ENCODE data around the gene SOD3. TPM values are rescaled to one million over a fixed set of nuclear protein-coding genes. Genes with fewer than 3 reads are reported as not detected.

The SOD3 gene
- total RNA-seq, 1 donor from 2014 or later = 8.6 TPM

DNA sequence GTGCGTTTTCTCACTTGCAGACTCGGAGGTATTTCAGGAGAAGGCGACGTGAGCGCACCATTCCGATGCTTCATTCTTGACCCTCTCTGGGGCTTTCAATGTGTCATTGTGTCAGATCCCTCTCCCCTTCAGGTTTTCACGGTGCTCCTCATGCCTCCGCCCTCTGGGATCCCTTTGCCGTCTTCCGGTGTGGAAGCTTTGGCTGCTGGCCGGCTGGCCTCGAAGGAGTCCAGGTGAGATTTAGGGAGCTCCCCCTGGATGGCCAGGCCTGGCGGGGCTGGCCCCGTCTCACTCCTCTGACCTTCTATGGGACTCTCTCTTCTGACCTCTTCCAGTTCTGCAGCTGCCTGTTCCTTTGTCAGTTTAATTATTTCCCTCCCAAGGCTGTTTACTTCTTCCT, 12.9 kb downstream of the SOD3 start:
- no peak for TF ChIP-seq EZH2 (IDR thresholded peaks at IDR 0.05; ENCODE audit: insufficient read depth, low read length)
- TF ChIP-seq, protein P1, sequence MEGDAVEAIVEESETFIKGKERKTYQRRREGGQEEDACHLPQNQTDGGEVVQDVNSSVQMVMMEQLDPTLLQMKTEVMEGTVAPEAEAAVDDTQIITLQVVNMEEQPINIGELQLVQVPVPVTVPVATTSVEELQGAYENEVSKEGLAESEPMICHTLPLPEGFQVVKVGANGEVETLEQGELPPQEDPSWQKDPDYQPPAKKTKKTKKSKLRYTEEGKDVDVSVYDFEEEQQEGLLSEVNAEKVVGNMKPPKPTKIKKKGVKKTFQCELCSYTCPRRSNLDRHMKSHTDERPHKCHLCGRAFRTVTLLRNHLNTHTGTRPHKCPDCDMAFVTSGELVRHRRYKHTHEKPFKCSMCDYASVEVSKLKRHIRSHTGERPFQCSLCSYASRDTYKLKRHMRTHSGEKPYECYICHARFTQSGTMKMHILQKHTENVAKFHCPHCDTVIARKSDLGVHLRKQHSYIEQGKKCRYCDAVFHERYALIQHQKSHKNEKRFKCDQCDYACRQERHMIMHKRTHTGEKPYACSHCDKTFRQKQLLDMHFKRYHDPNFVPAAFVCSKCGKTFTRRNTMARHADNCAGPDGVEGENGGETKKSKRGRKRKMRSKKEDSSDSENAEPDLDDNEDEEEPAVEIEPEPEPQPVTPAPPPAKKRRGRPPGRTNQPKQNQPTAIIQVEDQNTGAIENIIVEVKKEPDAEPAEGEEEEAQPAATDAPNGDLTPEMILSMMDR (IDR thresholded peaks at IDR 0.05; ENCODE audit: insufficient read depth, low read depth, low read length) = no peak
- FAIRE-seq = no peak
- H3K4me2 ChIP-seq (ENCODE audit: low read length) = no peak overlapping the region
- H3K79me2 ChIP-seq (ENCODE audit: insufficient read depth, low read length) = no peaks in the 10 kb centered on the region
- H4K20me1 ChIP-seq (ENCODE audit: insufficient read depth, low read length) = no peaks in the 10 kb centered on the region
- no peak overlapping the region for H3K4me3 ChIP-seq (ENCODE audit: insufficient read depth, low read depth, low read length)
- peaks cover 11% of the 10 kb centered on the region for H3K27me3 Mint-ChIP-seq (ENCODE audit: low read depth, unreplicated experiment)
- H3K4me1 Mint-ChIP-seq (ENCODE audit: low read depth, unreplicated experiment) = peaks cover 7% of the 10 kb centered on the region
- H3K27me3 ChIP-seq (ENCODE audit: insufficient read depth, low read length) = no peaks in the 10 kb centered on the region
- no peak overlapping the region for H3K27ac Mint-ChIP-seq (ENCODE audit: unreplicated experiment)
- no peak overlapping the region for H3K9ac ChIP-seq (ENCODE audit: low read length)
- H3K36me3 Mint-ChIP-seq (ENCODE audit: low read depth, unreplicated experiment) = peaks cover 12% of the 10 kb centered on the region
- peaks cover 7% of the 10 kb centered on the region for H3K4me1 ChIP-seq (ENCODE audit: insufficient read depth, low read length)
- no peak overlapping the region for H3K27ac ChIP-seq (ENCODE audit: low read depth, low read length)
- H2AFZ ChIP-seq (ENCODE audit: low read depth, low read length) = no peak overlapping the region
- no peak for DNase-seq (ENCODE audit: low read depth)
- H3K9me3 ChIP-seq (ENCODE audit: insufficient read depth, low read depth, low read length) = no peaks in the 10 kb centered on the region
- H3K36me3 ChIP-seq (ENCODE audit: insufficient read depth, low read length) = no peaks in the 10 kb centered on the region
- H3K4me3 Mint-ChIP-seq (ENCODE audit: unreplicated experiment) = no peak overlapping the region
- H3K9me3 Mint-ChIP-seq (ENCODE audit: unreplicated experiment) = peaks cover 6% of the 10 kb centered on the region

DNA sequence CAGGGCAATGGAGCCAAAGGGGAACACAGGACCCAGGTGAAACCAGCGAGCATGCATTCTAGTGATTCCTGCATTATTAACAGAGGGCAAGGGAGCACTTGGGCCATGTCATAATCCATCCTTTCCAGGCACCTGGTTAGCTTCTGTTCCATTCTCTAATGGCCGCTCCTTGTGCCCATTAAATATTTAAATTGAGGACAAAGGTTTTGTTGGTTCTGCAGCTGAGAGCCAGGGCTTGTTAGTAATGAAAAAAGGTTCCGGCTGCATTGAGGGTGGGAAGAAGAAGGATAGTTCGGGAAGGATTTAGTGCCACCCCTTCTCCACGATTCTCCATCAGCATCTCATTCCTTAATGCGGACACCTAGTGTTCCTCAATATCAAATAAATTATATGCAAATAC, 13.6 kb downstream of the SOD3 start:
- H3K9ac ChIP-seq (ENCODE audit: low read length) = no peak overlapping the region
- Mint-ChIP-seq H3K27me3 (ENCODE audit: low read depth, unreplicated experiment) (peaks cover 8% of the 10 kb centered on the region), H3K9me3 (ENCODE audit: unreplicated experiment) (peaks cover 6% of the 10 kb centered on the region), H3K4me1 (ENCODE audit: low read depth, unreplicated experiment) (peaks cover 7% of the 10 kb centered on the region), H3K27ac (ENCODE audit: unreplicated experiment) (no peak overlapping the region), H3K4me3 (ENCODE audit: unreplicated experiment) (no peak overlapping the region), H3K36me3 (ENCODE audit: low read depth, unreplicated experiment) (peaks cover 12% of the 10 kb centered on the region)
- H3K4me3 ChIP-seq (ENCODE audit: insufficient read depth, low read depth, low read length) = no peak overlapping the region
- H3K36me3 ChIP-seq (ENCODE audit: insufficient read depth, low read length) = no peaks in the 10 kb centered on the region
- no peaks in the 10 kb centered on the region for H3K9me3 ChIP-seq (ENCODE audit: insufficient read depth, low read depth, low read length)
- DNase-seq (ENCODE audit: low read depth) = no peak
- peaks cover 7% of the 10 kb centered on the region for H3K4me1 ChIP-seq (ENCODE audit: insufficient read depth, low read length)
- no peak overlapping the region for H3K27ac ChIP-seq (ENCODE audit: low read depth, low read length)
- H3K4me2 ChIP-seq (ENCODE audit: low read length) = no peak overlapping the region
- H4K20me1 ChIP-seq (ENCODE audit: insufficient read depth, low read length) = no peaks in the 10 kb centered on the region
- no peak for FAIRE-seq
- H2AFZ ChIP-seq (ENCODE audit: low read depth, low read length) = no peak overlapping the region
- no peaks in the 10 kb centered on the region for H3K27me3 ChIP-seq (ENCODE audit: insufficient read depth, low read length)
- TF ChIP-seq, protein P1 (IDR thresholded peaks at IDR 0.05; ENCODE audit: insufficient read depth, low read depth, low read length) = no peak
- no peak for TF ChIP-seq EZH2 (IDR thresholded peaks at IDR 0.05; ENCODE audit: insufficient read depth, low read length)
- H3K79me2 ChIP-seq (ENCODE audit: insufficient read depth, low read length) = no peaks in the 10 kb centered on the region

DNA sequence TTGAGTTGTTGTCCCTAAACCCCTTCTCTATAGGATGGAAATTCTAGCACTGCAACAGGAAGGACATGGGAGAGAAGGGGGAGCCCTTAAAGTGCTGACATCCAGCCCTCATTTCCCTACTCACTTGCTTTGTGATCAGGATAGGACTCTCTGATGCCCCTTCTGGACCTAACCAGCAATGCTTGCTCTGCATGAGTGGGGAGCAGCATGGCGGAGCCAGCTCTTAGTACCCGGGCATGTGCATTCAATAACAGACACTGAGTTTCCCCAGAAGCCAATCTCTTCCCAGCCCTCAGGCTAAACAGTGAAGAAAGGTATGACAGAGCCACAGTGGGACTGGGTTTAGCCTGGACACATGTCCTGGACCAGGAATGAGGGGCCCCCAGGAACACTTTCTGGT, 14.0 kb downstream of the SOD3 start:
- TF ChIP-seq, protein P1 (IDR thresholded peaks at IDR 0.05; ENCODE audit: insufficient read depth, low read depth, low read length) = no peak
- TF ChIP-seq EZH2 (IDR thresholded peaks at IDR 0.05; ENCODE audit: insufficient read depth, low read length) = no peak
- Histone ChIP-seq H2AFZ (ENCODE audit: low read depth, low read length) (no peak overlapping the region), H3K27ac (ENCODE audit: low read depth, low read length) (no peak overlapping the region), H3K4me3 (ENCODE audit: insufficient read depth, low read depth, low read length) (no peak overlapping the region), H4K20me1 (ENCODE audit: insufficient read depth, low read length) (no peaks in the 10 kb centered on the region), H3K79me2 (ENCODE audit: insufficient read depth, low read length) (no peaks in the 10 kb centered on the region), H3K4me1 (ENCODE audit: insufficient read depth, low read length) (peaks cover 7% of the 10 kb centered on the region), H3K9me3 (ENCODE audit: insufficient read depth, low read depth, low read length) (no peaks in the 10 kb centered on the region), H3K4me2 (ENCODE audit: low read length) (no peak overlapping the region), H3K9ac (ENCODE audit: low read length) (no peak overlapping the region), H3K36me3 (ENCODE audit: insufficient read depth, low read length) (no peaks in the 10 kb centered on the region), H3K27me3 (ENCODE audit: insufficient read depth, low read length) (no peaks in the 10 kb centered on the region)
- FAIRE-seq (no peak), DNase-seq (ENCODE audit: low read depth) (no peak)
- H3K36me3 Mint-ChIP-seq (ENCODE audit: low read depth, unreplicated experiment) = peaks cover 12% of the 10 kb centered on the region
- peaks cover 7% of the 10 kb centered on the region for H3K4me1 Mint-ChIP-seq (ENCODE audit: low read depth, unreplicated experiment)
- peaks cover 7% of the 10 kb centered on the region for H3K27me3 Mint-ChIP-seq (ENCODE audit: low read depth, unreplicated experiment)
- H3K9me3 Mint-ChIP-seq (ENCODE audit: unreplicated experiment) = peaks cover 6% of the 10 kb centered on the region
- H3K27ac Mint-ChIP-seq (ENCODE audit: unreplicated experiment) = no peak overlapping the region
- H3K4me3 Mint-ChIP-seq (ENCODE audit: unreplicated experiment) = no peak overlapping the region

Measured in astrocyte (in vitro differentiated cells and primary cell).